ENCODE data around the gene GPX4.
"Not testable (repeated sequence)": the region's sequence is repeated elsewhere in the genome, so short reads cannot be mapped to it uniquely, and the experiment has no call there.

Gene GPX4

GRCh38 chr19:1117654-1118053, 13.9 kb downstream of the GPX4 start:
- DNase-seq = no peak

- no peak for DNase-seq
Observed at GRCh38 chr19:1118999-1119398, 15.2 kb downstream of the GPX4 start.

GRCh38 chr19:1119475-1120217, 15.9 kb downstream of the GPX4 start:
- DNase-seq = no peak

- no peak for DNase-seq
Observed at GRCh38 chr19:1121395-1121794, 17.6 kb downstream of the GPX4 start.

- no peak for DNase-seq
Observed at GRCh38 chr19:1122021-1122971, 18.5 kb downstream of the GPX4 start.

GRCh38 chr19:1122972-1123363, 19.2 kb downstream of the GPX4 start:
- DNase-seq = no peak

- no peak for DNase-seq
Observed at GRCh38 chr19:1123381-1123780, 19.6 kb downstream of the GPX4 start.

GRCh38 chr19:1123885-1124677, 20.3 kb downstream of the GPX4 start:
- DNase-seq = no peak

- no peak for DNase-seq
Observed at GRCh38 chr19:1125601-1126467, 22.0 kb downstream of the GPX4 start.

GRCh38 chr19:1126984-1127760, 23.4 kb downstream of the GPX4 start:
- no peak for DNase-seq

- no peak for DNase-seq
Observed at GRCh38 chr19:1128106-1128505, 24.3 kb downstream of the GPX4 start.

- not testable (repeated sequence) for DNase-seq
Observed at GRCh38 chr19:1129084-1129483, 25.3 kb downstream of the GPX4 start.

- DNase-seq = no peak
Observed at GRCh38 chr19:1129535-1129934, 25.7 kb downstream of the GPX4 start.

GRCh38 chr19:1130771-1131717, 27.2 kb downstream of the GPX4 start:
- DNase-seq = no peak

GRCh38 chr19:1131718-1132551, 28.1 kb downstream of the GPX4 start:
- no peak for DNase-seq

GRCh38 chr19:1132552-1133383, 29.0 kb downstream of the GPX4 start:
- DNase-seq = no peak

- no peak for DNase-seq
Observed at GRCh38 chr19:1133471-1133929, 29.7 kb downstream of the GPX4 start.

- no peak for DNase-seq
Observed at GRCh38 chr19:1134431-1134830, 30.6 kb downstream of the GPX4 start.

Measured in NCI-H146 (cell line).